ENCODE measurements around the gene EPYC. TPM values are rescaled to one million over a fixed set of nuclear protein-coding genes. Genes with fewer than 3 reads are reported as not detected.
A peak's percentile ranks its signal among the peaks of the same experiment; 100 is the strongest.

The EPYC gene
- total and polyA plus RNA-seq, 4 donors, result 0.17 TPM; not detected in 3

- WGBS (ENCODE audit: insufficient coverage), result 19% methylated on average over 2 of the region's 5 CpGs
- H3K36me3 ChIP-seq (ENCODE audit: control insufficient read depth, insufficient read depth, low read length), result no peaks in the 10 kb centered on the region
- DNase-seq (ENCODE audit: low read depth in 4 of 6, low spot score in 6 of 6), result no peak
- H3K9me3 ChIP-seq (ENCODE audit: control insufficient read depth, insufficient read depth, low read length), result no peaks in the 10 kb centered on the region
- no peaks in the 10 kb centered on the region for H3K27me3 ChIP-seq (ENCODE audit: control insufficient read depth, insufficient read depth, low read length)
- no peaks in the 10 kb centered on the region for H3K4me1 ChIP-seq (ENCODE audit: control insufficient read depth, insufficient read depth, low read length)
- H3K27ac ChIP-seq (ENCODE audit: low read depth, low read length), result no peak overlapping the region
- no peak overlapping the region for H3K4me3 ChIP-seq (ENCODE audit: low read depth, low read length)
Measured at GRCh38 chr12:90925562-90925961, 79.2 kb downstream of the EPYC start.

DNA sequence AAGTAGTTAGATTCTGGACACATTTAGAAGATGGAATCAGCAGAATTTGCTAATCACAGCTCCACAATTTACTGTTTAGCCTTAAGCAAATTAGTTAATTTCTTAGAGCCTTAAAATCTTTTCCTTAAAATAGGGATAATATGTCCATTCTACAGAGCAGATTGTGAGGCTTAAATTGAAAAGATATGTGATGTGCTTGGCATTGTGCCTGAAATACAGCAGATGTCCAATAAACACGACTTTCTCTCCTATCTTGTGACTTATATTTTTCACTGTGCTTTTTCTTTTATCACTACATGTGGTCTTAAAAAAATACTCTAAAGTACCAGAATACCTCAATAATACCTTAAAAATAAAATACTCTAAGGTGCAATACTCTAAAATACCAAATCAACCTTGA is 80.4 kb downstream of the EPYC start:
- WGBS (ENCODE audit: insufficient coverage), result no CpG with 5 or more reads among the region's 1 CpG
- Histone ChIP-seq H3K4me1 (ENCODE audit: control insufficient read depth, insufficient read depth, low read length) (no peaks in the 10 kb centered on the region), H3K27me3 (ENCODE audit: control insufficient read depth, insufficient read depth, low read length) (no peaks in the 10 kb centered on the region), H3K27ac (ENCODE audit: low read depth, low read length) (no peak overlapping the region), H3K4me3 (ENCODE audit: low read depth, low read length) (no peak overlapping the region), H3K9me3 (ENCODE audit: control insufficient read depth, insufficient read depth, low read length) (no peaks in the 10 kb centered on the region), H3K36me3 (ENCODE audit: control insufficient read depth, insufficient read depth, low read length) (no peaks in the 10 kb centered on the region)
- peak in 1 of 6 donors; percentile 25 for DNase-seq (ENCODE audit: low read depth in 4 of 6, low spot score in 6 of 6)

GRCh38 chr12:90922145-90922627 is 82.6 kb downstream of the EPYC start:
- H3K27me3 ChIP-seq (ENCODE audit: control insufficient read depth, insufficient read depth, low read length), result no peaks in the 10 kb centered on the region
- DNase-seq (ENCODE audit: low read depth in 4 of 6, low spot score in 6 of 6), result no peak
- H3K4me3 ChIP-seq (ENCODE audit: low read depth, low read length), result no peak overlapping the region
- no peaks in the 10 kb centered on the region for H3K36me3 ChIP-seq (ENCODE audit: control insufficient read depth, insufficient read depth, low read length)
- H3K4me1 ChIP-seq (ENCODE audit: control insufficient read depth, insufficient read depth, low read length), result no peaks in the 10 kb centered on the region
- no peaks in the 10 kb centered on the region for H3K9me3 ChIP-seq (ENCODE audit: control insufficient read depth, insufficient read depth, low read length)
- no peak overlapping the region for H3K27ac ChIP-seq (ENCODE audit: low read depth, low read length)

DNA sequence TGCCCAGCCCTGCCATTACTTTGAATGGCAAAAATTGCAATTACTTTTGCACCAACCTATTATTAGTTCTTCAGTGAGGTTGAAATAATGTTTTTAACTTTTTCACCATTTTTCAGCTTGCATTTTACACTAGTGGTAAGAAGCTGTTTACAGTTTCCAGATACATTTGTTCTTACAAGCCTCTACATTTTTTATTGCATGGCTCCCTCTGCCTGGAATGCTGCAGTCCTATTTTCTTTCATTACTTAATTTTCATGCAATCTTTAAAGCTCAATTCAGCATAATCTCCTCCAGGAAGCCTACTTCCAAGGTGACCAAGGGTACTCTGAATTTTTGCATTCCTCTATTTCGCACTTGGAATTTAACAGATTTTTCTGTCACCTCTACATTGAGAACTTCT is 83.2 kb downstream of the EPYC start:
- no peak for DNase-seq (ENCODE audit: low read depth in 4 of 6, low spot score in 6 of 6)
- no CpG with 5 or more reads among the region's 1 CpG for WGBS (ENCODE audit: insufficient coverage)
- Histone ChIP-seq H3K9me3 (ENCODE audit: control insufficient read depth, insufficient read depth, low read length) (no peaks in the 10 kb centered on the region), H3K36me3 (ENCODE audit: control insufficient read depth, insufficient read depth, low read length) (no peaks in the 10 kb centered on the region), H3K4me3 (ENCODE audit: low read depth, low read length) (no peak overlapping the region), H3K27ac (ENCODE audit: low read depth, low read length) (no peak overlapping the region), H3K27me3 (ENCODE audit: control insufficient read depth, insufficient read depth, low read length) (no peaks in the 10 kb centered on the region), H3K4me1 (ENCODE audit: control insufficient read depth, insufficient read depth, low read length) (no peaks in the 10 kb centered on the region)

GRCh38 chr12:90920222-90920621 is 84.5 kb downstream of the EPYC start:
- DNase-seq (ENCODE audit: low read depth in 4 of 6, low spot score in 6 of 6), result no peak
- no peaks in the 10 kb centered on the region for H3K4me1 ChIP-seq (ENCODE audit: control insufficient read depth, insufficient read depth, low read length)
- H3K27me3 ChIP-seq (ENCODE audit: control insufficient read depth, insufficient read depth, low read length), result no peaks in the 10 kb centered on the region
- no peaks in the 10 kb centered on the region for H3K36me3 ChIP-seq (ENCODE audit: control insufficient read depth, insufficient read depth, low read length)
- H3K4me3 ChIP-seq (ENCODE audit: low read depth, low read length), result no peak overlapping the region
- H3K9me3 ChIP-seq (ENCODE audit: control insufficient read depth, insufficient read depth, low read length), result no peaks in the 10 kb centered on the region
- no peak overlapping the region for H3K27ac ChIP-seq (ENCODE audit: low read depth, low read length)
- no CpG with 5 or more reads among the region's 1 CpG for WGBS (ENCODE audit: insufficient coverage)

- Histone ChIP-seq H3K4me3 (ENCODE audit: low read depth, low read length) (no peak overlapping the region), H3K9me3 (ENCODE audit: control insufficient read depth, insufficient read depth, low read length) (no peaks in the 10 kb centered on the region), H3K27ac (ENCODE audit: low read depth, low read length) (no peak overlapping the region), H3K36me3 (ENCODE audit: control insufficient read depth, insufficient read depth, low read length) (no peaks in the 10 kb centered on the region), H3K27me3 (ENCODE audit: control insufficient read depth, insufficient read depth, low read length) (no peaks in the 10 kb centered on the region), H3K4me1 (ENCODE audit: control insufficient read depth, insufficient read depth, low read length) (no peaks in the 10 kb centered on the region)
- DNase-seq (ENCODE audit: low read depth in 4 of 6, low spot score in 6 of 6), result no peak
- no CpG with 5 or more reads among the region's 2 CpGs for WGBS (ENCODE audit: insufficient coverage)
Measured at GRCh38 chr12:90917431-90917830, 87.3 kb downstream of the EPYC start.

DNA sequence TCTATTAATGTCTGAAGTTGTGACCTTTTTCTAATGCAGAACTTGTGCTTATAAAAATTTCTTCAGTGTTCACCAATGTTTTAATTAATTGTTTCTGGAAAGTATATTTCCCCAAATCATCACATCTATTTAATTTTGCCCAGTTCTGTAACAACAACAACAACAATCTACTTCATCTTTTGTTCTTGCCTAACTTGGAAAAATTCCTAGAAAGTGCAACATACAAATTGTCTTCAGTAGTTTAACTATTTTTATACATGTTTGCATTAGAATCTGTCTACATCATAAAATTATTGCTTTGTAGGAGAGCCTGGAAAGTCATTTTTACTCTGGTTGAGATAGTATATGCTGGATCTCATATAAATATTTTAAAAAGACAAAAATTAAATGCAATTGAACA is 88.3 kb downstream of the EPYC start:
- no peaks in the 10 kb centered on the region for H3K9me3 ChIP-seq (ENCODE audit: control insufficient read depth, insufficient read depth, low read length)
- DNase-seq (ENCODE audit: low read depth in 4 of 6, low spot score in 6 of 6), result no peak
- H3K4me1 ChIP-seq (ENCODE audit: control insufficient read depth, insufficient read depth, low read length), result no peaks in the 10 kb centered on the region
- no peaks in the 10 kb centered on the region for H3K27me3 ChIP-seq (ENCODE audit: control insufficient read depth, insufficient read depth, low read length)
- H3K36me3 ChIP-seq (ENCODE audit: control insufficient read depth, insufficient read depth, low read length), result no peaks in the 10 kb centered on the region
- H3K27ac ChIP-seq (ENCODE audit: low read depth, low read length), result no peak overlapping the region
- H3K4me3 ChIP-seq (ENCODE audit: low read depth, low read length), result no peak overlapping the region

DNA sequence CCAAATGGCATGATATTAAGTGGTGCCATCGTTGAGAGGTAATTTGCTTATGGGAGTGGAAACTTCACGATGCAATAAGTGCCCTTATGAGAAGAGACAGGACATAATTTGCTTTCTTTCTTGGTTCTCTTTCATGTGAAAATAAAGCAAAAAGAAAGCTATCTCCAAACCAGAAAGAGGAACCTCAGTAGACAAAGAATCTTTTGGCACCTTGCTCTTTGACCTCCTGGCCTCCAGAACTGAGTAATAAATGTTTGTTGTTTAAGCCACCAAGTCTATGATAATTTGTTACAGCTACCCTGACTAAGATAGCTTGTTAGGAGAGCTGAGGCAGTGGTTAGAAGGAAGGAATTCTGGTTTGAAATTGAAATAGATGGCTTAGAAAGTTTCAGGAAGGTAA is 89.4 kb downstream of the EPYC start:
- H3K4me1 ChIP-seq (ENCODE audit: control insufficient read depth, insufficient read depth, low read length), result no peaks in the 10 kb centered on the region
- DNase-seq (ENCODE audit: low read depth in 4 of 6, low spot score in 6 of 6), result no peak
- H3K9me3 ChIP-seq (ENCODE audit: control insufficient read depth, insufficient read depth, low read length), result no peaks in the 10 kb centered on the region
- no peaks in the 10 kb centered on the region for H3K36me3 ChIP-seq (ENCODE audit: control insufficient read depth, insufficient read depth, low read length)
- WGBS (ENCODE audit: insufficient coverage), result no CpG with 5 or more reads among the region's 2 CpGs
- H3K27ac ChIP-seq (ENCODE audit: low read depth, low read length), result no peak overlapping the region
- H3K4me3 ChIP-seq (ENCODE audit: low read depth, low read length), result no peak overlapping the region
- H3K27me3 ChIP-seq (ENCODE audit: control insufficient read depth, insufficient read depth, low read length), result no peaks in the 10 kb centered on the region

Other genes starting within 250 kb of the EPYC start
- gene CCER1, start 49.8 kb downstream of the EPYC start, total RNA-seq, result not detected
- not detected for gene CCER1, start 49.8 kb downstream of the EPYC start, polyA plus RNA-seq (ENCODE audit: insufficient read length in 2 of 2)
- gene KERA, start 53.1 kb upstream of the EPYC start, total RNA-seq, result 1 to 10 TPM; 1.3 to 2.4 TPM
- gene KERA, start 53.1 kb upstream of the EPYC start, polyA plus RNA-seq (ENCODE audit: insufficient read length in 2 of 2), result under 1 TPM in 1 of 2 donors, not detected in 1; 0.08 TPM
- 100 to 1,000 TPM; 120 to 141 TPM for gene LUM, start 106.5 kb upstream of the EPYC start, total RNA-seq
- 10 to 100 TPM; 31.3 to 48.9 TPM for gene LUM, start 106.5 kb upstream of the EPYC start, polyA plus RNA-seq (ENCODE audit: insufficient read length in 2 of 2)
- 1,000 to 10,000 TPM in 1 of 2 donors, 100 to 1,000 TPM in 1; 643 to 1,076 TPM for gene DCN, start 177.8 kb upstream of the EPYC start, total RNA-seq
- gene DCN, start 177.8 kb upstream of the EPYC start, polyA plus RNA-seq (ENCODE audit: insufficient read length in 2 of 2), result 100 to 1,000 TPM; 150 to 296 TPM